A673 (cell line): ENCODE results near the gene HAPSTR1.

Experiments
- CTCF ChIP-seq: fragments of 300-800, 200-600 bp; sonication (generic); conservative IDR thresholded peaks from 2 replicates; pipeline ENCODE4 v1.5.1; 2017; ENCODE audit warnings: low read depth, mild to moderate bottlenecking, antibody characterized with exemption, low read length, moderate library complexity, mixed read lengths
- EZH2 ChIP-seq: fragments of 200-600 bp; sonication (generic); IDR thresholded peaks from 2 replicates; pipeline ENCODE4 v1.6.1; 2017; ENCODE audit warnings: borderline replicate concordance, low read depth, mild to moderate bottlenecking, mixed read lengths, antibody characterized with exemption, low read length; ENCODE audit not compliant: poor library complexity, severe bottlenecking

GRCh38 chr16:9058211-9058610 is 33.2 kb upstream of the HAPSTR1 start:
- TF ChIP-seq CTCF (no peak), EZH2 (no peak)
